SH-SY5Y (cell line): ENCODE results near the gene SSTR5.

ENCODE experiments used
- GATA2 ChIP-seq: IDR thresholded peaks from 2 replicates; pipeline ENCODE4 v1.6.1; 2011; ENCODE audit warnings: mild to moderate bottlenecking, low read depth, low read length
- GATA3 ChIP-seq: IDR thresholded peaks from 2 replicates; pipeline ENCODE4 v1.6.1; 2011; ENCODE audit warnings: low read depth, mild to moderate bottlenecking, low read length, moderate library complexity

DNA sequence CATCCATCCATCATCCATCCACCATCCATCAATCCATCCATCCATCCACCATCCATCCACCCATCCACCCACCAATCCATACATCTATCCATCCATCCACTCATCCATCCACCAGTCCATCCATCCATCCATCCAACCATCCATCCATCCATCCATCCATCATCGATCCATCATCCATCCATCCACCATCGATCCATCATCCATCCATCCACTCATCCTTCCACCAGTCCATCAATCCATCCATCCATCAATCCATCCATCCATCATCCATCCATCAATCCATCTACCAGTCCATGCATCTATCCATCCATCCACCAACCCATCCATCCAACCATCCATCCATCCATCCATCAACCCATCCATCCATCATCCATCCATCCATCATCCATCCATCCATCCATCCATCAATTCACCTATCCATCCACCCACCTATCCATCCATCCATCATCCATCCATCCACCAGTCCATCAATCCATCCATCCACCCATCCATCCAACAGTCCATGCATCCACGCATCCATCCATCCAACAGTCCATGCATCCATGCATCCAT is 39.3 kb upstream of the SSTR5 start:
- no peak for TF ChIP-seq GATA3
- TF ChIP-seq GATA2, result no peak
